Occipital lobe (tissue), 3 donors: ENCODE measurements around the gene KRTAP3-2. TPM values are rescaled to one million over a fixed set of nuclear protein-coding genes. Genes with fewer than 3 reads are reported as not detected.

Experiments
- DNase-seq: peaks from one replicate; lab custom pipeline; 2025; lab: John Stamatoyannopoulos, UW
- small RNA-seq: library from RNA; depleted of rRNA; stranded (forward); fragments of <200 nt; gene quantifications from one replicate; pipeline ENCODE3, GENCODE V24; 2014
- total RNA-seq: library from RNA; depleted of rRNA; stranded (reverse); fragments of >200 nt; gene quantifications from one replicate; pipeline ENCODE4 v1.2.3, GENCODE V29; 2014

The KRTAP3-2 gene
- total RNA-seq, 1 donor from 2014 or later: not detected

DNA sequence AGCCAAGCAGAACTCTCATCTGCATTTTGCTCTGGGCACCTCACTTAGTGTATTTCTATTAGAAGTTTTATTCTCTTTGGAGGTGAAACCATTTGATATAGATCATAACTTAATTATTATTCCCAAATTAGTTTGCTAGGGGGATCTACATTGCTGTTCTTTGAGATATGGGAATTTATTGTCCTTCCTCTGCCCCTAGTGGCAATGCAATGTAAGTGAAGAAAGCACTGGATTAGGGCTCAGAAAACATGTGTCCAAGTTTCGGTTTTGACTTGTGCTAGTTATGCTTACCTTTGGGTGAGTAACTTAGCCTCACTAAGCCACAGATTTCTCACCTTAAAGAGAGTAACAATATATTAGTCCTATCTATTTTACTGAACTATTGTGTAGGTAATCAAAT lies 35.9 kb downstream of the KRTAP3-2 start:
- DNase-seq: no peak

DNA sequence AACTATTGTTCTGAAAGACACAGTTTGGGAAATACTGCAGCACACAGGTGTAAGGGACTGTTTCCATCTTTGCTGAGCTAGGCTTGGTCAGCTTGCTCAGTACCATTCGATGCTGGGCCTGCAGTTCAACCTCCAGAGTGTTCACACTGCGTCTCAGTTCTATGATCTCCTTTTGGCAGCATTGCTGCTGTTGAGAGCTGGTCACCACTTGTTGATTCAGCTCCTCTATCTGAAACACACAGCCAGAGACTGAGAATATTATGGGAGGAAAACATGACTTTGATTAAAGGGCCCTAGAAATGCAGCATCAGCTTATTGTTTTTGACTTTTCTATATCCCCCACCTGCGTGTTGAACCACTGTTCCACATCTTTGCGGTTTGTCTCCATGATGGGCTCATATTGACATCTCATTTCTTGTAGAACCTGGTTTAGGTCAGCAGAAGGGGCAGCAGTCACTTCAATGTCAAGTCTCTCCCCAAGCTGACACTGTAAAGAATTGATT lies 37.6 kb downstream of the KRTAP3-2 start:
- DNase-seq: no peak

DNA sequence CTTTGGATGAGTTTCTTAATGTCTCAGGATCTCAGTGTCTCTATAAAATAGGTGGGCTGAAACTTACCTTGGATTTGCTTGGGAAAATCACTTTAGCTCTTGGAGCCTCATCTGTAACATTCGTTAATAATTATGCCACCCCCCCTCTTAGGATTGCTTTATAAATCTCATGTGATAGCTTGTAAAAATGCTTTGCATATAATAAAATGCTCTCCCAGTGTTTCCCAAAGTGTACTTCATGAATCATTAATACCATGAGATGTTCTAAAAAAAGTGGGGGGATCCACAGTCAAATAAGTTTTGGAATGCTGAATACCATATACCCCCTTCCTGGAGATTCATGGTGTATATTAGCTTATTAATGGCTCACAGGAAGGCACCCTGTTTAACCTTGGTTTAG lies 38.1 kb downstream of the KRTAP3-2 start:
- no peak for DNase-seq

DNA sequence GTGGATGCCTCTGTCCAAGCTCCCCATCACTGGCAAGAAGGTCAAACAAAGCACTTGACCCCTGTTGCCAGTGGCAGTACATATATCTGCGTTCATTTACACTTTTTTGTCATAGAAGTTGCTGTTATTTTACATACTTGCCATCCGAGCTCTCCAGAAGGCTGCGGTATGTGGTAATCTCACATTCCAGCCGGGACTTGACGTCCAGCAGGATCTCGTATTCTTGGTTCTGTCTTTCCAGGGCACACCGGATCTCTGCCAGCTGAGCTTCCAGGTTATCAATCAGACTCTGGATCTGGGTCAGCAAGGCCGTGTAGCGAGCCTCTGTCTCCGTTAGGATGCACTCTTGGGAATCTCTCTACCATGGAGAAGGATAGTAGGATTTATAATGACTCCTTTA lies 39.6 kb downstream of the KRTAP3-2 start:
- DNase-seq: no peak

DNA sequence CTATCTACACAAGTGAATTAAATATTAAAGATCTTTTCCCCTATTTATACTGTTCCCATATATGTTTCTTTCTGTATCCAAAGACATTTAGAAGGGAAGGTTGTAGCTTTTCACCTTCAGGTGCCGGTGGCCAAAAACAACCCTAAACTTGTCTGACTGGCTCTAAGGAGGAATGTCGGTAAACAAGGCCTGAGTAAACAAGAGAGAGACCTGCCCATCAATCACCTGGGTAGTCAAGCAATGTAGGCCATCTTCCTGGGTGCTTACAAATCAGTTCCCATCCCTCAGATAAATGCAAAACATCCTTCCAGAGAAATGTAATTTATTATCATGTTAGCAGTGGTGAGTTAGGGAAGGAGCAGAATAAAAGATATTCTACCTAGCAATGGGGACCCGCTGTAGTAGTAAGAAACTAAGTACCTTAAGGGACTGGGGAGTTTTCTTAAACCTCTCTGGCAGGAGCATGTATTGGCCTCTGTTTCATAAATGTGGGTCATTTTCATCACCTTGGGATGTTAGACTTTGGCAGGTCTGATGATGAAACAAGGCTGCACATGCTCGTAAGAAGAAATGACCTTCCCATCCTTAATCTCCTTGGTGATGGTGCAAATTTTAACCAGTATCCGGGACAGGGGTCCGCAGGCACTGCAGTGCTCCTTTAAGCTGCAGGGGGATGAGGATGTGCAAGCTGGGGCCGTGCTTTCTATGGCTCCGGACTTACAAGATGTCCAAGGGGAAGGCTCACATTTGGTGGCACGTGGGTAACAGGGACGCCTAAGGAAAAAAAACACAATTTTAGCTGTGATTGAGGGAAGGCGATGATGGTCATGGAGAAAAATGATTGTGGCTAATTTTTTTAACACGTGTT lies 41.4 kb downstream of the KRTAP3-2 start:
- no peak for DNase-seq

DNA sequence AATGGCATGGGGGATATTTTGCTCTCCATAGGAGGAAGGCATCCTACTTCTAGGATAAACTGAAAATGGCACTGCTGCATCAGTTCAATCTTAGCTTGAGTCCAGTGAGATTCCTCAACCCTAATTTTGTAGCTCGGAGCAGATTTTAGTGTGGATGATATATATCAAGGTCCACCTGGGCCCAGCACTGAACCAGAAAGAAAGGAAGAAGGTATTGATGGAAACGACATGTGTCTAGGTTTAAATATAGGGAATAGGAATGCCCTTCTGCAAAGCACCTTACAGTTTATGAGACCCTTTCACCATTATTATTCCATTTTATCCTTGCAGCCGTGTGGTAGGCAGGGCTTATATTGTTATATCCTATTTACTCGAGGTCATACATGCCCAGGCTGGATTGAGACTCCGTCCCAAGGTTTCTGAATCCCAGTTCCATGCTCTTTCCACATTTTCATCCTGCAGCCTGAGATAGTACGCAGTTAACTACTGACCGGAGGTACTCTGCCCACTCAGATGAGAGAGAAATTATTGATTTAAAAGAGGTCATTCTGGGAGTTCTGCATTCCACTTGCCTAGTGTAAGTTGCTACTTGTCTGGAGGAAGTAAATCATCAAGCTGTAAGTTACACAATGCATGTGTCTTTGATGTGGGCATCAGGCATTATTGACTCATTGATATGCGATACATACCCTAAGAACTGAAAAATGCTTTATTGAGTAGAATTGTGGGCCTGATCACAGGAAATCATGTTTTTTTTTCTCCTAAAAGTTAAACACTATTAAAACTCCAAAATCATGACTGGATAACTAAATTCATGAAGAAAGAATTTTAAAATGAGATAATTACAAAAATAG lies 43.1 kb downstream of the KRTAP3-2 start:
- DNase-seq: no peak

DNA sequence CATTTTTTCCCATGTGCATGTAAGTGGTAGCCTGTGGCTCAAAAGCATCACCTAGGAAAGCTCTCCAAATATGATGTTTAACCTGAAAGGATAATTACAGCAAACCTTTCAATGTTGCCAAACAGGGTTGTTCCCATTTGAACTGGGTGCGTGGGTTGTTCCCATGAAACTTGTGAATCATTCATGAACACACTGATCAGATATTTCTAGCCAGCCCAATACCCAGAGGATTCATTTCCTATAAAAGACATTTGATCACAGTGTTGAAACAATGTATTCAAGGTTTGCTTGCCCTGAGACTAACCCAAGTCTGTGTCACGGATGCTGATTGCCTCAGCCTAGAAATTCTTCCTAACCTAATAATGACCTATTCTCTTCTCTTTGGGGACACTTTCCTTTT lies 45.8 kb downstream of the KRTAP3-2 start:
- no peak for DNase-seq

DNA sequence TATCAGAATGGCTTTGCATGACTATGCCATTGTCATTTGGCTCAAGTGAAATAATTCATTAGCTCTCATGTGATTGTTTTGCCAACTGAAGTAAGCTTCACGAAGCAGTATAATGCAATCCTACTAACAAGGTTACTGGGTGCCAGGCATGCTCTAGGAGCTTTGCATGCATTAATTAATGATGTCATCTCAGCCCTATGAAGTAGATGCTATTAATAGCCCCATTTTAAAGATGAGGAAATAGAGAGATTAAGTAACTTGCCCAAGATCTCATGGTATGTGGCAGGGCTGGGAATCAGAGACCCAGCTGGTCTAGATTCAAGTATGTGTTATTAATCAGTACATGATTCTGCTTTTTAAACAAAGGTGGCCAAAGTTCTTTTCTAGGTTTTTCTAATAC lies 47.0 kb downstream of the KRTAP3-2 start:
- no peak for DNase-seq

DNA sequence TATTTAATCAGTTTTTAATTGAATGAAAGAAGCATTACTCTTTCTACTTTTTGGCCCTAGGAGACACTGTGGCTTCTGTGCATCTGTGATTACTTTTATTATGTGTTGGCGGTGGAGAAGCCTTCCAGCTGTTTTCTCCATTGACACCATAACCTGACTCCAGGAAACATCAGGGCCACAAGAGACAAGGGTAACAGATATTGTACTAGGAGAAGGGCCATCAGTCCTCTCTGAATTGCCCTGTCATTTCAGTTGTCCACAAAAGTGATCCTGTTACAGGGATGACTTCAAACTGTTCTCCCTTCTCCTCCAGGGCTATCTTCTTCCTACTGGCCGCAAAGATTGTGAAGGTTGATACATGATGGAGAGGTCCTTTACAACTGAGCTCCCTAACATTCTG lies 47.6 kb downstream of the KRTAP3-2 start:
- DNase-seq: no peak

DNA sequence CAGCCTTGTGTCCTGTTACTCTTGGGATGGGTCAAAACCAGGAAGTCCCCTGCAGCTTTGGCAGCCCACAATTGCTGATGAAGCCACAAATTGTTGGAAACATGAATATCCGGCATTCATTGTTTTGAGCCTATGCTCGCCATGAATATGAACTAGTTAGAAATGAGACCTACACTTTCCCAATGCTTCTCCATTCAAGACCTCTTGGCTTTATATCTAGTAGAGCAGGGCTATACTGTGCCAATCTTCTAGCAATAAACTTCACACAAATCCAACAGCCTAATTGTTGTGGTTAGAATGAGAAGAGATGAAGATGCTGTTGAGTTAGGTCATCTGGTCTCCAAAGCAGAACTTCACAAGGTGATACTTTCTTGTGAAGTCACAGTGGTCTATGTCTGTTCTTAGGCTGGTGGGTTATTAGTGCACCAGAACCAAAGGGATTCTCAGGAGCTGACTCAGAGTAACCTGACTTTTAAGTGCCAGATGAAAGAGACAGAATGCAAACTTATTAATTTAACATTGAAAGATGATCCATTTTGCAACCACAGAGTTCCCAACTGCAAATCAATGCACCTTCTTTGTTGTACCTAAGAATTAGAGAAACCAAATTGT lies 48.6 kb downstream of the KRTAP3-2 start:
- DNase-seq: no peak

DNA sequence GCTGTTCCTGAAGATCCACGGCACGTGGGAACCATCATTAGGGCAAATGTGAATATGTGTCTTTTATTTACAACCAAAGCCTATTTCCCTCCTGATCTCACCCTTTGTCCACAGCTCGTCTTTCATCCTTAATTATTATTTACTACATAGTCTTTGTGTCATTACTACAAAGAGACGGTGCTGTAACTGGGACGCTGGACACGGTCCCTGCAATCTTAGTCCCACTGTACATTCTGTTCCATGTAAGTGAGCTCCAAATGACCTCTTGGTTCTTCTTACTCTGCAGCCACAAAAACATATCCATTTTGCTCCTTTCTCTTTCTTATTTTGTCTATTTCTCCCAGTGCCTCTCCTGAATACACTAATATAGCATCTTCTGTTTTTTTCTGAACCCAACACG lies 49.5 kb downstream of the KRTAP3-2 start:
- DNase-seq: no peak

DNA sequence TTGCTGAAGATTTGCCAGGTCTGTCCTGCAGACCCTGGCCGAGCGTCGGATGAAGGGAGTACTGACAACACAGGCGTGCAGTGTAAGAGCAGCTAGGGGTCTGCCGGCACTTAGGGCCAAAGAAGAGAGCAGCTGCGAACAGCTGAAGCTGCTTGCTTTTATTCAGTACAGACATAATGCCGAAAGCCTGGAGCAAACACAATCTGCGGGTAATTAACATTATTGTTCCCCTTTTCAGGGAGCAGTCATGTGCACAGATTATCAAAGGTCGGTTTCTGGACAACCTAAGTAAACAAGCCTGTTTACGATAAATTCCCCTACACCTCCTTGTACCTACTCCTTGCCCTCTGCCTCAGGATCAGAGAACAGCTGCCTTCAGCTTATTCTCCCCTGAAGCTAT lies 50.3 kb downstream of the KRTAP3-2 start:
- no peak for DNase-seq

Small RNA genes within 50 kb of the gene (small RNA-seq; reads per million reads assigned to genes)
- gene KRTAP3-4P: not detected

Other genes starting within 250 kb of the KRTAP3-2 start
- gene KRT25, start 244.6 kb downstream of the KRTAP3-2 start, total RNA-seq: not detected
- gene KRT26, start 227.7 kb downstream of the KRTAP3-2 start, total RNA-seq: not detected
- not detected for gene KRT27, start 217.4 kb downstream of the KRTAP3-2 start, total RNA-seq
- gene KRT28, start 199.9 kb downstream of the KRTAP3-2 start, total RNA-seq: not detected
- gene KRT10, start 177.3 kb downstream of the KRTAP3-2 start, total RNA-seq: 1.9 TPM
- not detected for gene KRT12, start 132.7 kb downstream of the KRTAP3-2 start, total RNA-seq
- not detected for gene KRT20, start 114.7 kb downstream of the KRTAP3-2 start, total RNA-seq
- 0.16 TPM for gene KRT23, start 62.3 kb downstream of the KRTAP3-2 start, total RNA-seq
- gene KRT39, start 33.0 kb downstream of the KRTAP3-2 start, total RNA-seq: not detected
- not detected for gene KRT40, start 15.6 kb downstream of the KRTAP3-2 start, total RNA-seq
- not detected for gene KRTAP3-3, start 5.7 kb downstream of the KRTAP3-2 start, total RNA-seq
- not detected for gene KRTAP3-1, start 9.2 kb upstream of the KRTAP3-2 start, total RNA-seq
- not detected for gene KRTAP1-5, start 27.3 kb upstream of the KRTAP3-2 start, total RNA-seq
- gene KRTAP1-4, start 30.3 kb upstream of the KRTAP3-2 start, total RNA-seq: not detected
- gene KRTAP1-3, start 35.0 kb upstream of the KRTAP3-2 start, total RNA-seq: not detected
- not detected for gene KRTAP1-1, start 41.5 kb upstream of the KRTAP3-2 start, total RNA-seq
- gene KRTAP2-1, start 47.4 kb upstream of the KRTAP3-2 start, total RNA-seq: not detected
- not detected for gene KRTAP2-2, start 55.3 kb upstream of the KRTAP3-2 start, total RNA-seq
- gene KRTAP2-3, start 60.2 kb upstream of the KRTAP3-2 start, total RNA-seq: not detected
- not detected for gene KRTAP2-4, start 66.0 kb upstream of the KRTAP3-2 start, total RNA-seq
- gene KRTAP4-7, start 84.2 kb upstream of the KRTAP3-2 start, total RNA-seq: not detected
- not detected for gene KRTAP4-8, start 98.2 kb upstream of the KRTAP3-2 start, total RNA-seq
- gene KRTAP4-16, start 102.3 kb upstream of the KRTAP3-2 start, total RNA-seq: not detected
- not detected for gene KRTAP4-9, start 105.5 kb upstream of the KRTAP3-2 start, total RNA-seq
- gene KRTAP4-11, start 118.5 kb upstream of the KRTAP3-2 start, total RNA-seq: not detected
- gene KRTAP4-12, start 124.3 kb upstream of the KRTAP3-2 start, total RNA-seq: not detected
- not detected for gene KRTAP4-6, start 140.6 kb upstream of the KRTAP3-2 start, total RNA-seq
- gene KRTAP4-5, start 149.9 kb upstream of the KRTAP3-2 start, total RNA-seq: not detected
- gene KRTAP4-4, start 160.8 kb upstream of the KRTAP3-2 start, total RNA-seq: not detected
- gene KRTAP4-3, start 168.3 kb upstream of the KRTAP3-2 start, total RNA-seq: not detected
- not detected for gene KRTAP4-2, start 178.3 kb upstream of the KRTAP3-2 start, total RNA-seq
- gene KRTAP4-1, start 185.0 kb upstream of the KRTAP3-2 start, total RNA-seq: not detected
- gene KRTAP9-1, start 190.0 kb upstream of the KRTAP3-2 start, total RNA-seq: not detected
- not detected for gene KRTAP9-2, start 226.7 kb upstream of the KRTAP3-2 start, total RNA-seq
- gene KRTAP9-3, start 232.5 kb upstream of the KRTAP3-2 start, total RNA-seq: not detected
- gene KRTAP9-8, start 238.1 kb upstream of the KRTAP3-2 start, total RNA-seq: not detected
- not detected for gene KRTAP9-4, start 249.8 kb upstream of the KRTAP3-2 start, total RNA-seq